Testis (tissue), 3 donors: ENCODE data around the gene JADE2. TPM values are rescaled to one million over a fixed set of nuclear protein-coding genes. Genes with fewer than 3 reads are reported as not detected.

Experiments
- DNase-seq: peaks from one replicate; pipeline ENCODE4 v3.0.0-alpha.2; 2019
- H3K27ac ChIP-seq, 2 donors: fragments of 200-600 bp; sonication (generic); one replicate each; pipeline ENCODE4 v1.5.1; 2019
- H3K27me3 ChIP-seq: fragments of 200-600 bp; sonication (generic); one replicate; pipeline ENCODE4 v1.5.1; 2019
- H3K36me3 ChIP-seq: fragments of 200-600 bp; sonication (generic); one replicate; pipeline ENCODE4 v1.5.1; 2017; ENCODE audit warnings: low read depth; ENCODE audit errors: missing control alignments
- H3K4me1 ChIP-seq: fragments of 200-600 bp; sonication (generic); one replicate; pipeline ENCODE4 v1.5.1; 2019
- H3K4me3 ChIP-seq, 2 donors: fragments of 200-600 bp; sonication (generic); one replicate each; pipeline ENCODE4 v1.5.1; 2017 to 2019
- H3K9me3 ChIP-seq: fragments of 200-600 bp; sonication (generic); one replicate; pipeline ENCODE4 v1.5.1; 2017
- CTCF ChIP-seq, 3 experiments: fragments of 450-650 bp in 2 of 3; fragments of 200-600 bp in 1 of 3; sonication (generic) in 1 of 3; IDR thresholded peaks; one replicate each; pipeline ENCODE4 v1.5.1; 2016 to 2019; ENCODE audit warnings: antibody characterized with exemption in 3 of 3, mild to moderate bottlenecking in 2 of 3, moderate library complexity in 1 of 3
- POLR2A ChIP-seq: fragments of 450-650 bp; IDR thresholded peaks from one replicate; pipeline ENCODE4 v1.6.1; 2017; ENCODE audit warnings: antibody characterized with exemption, mild to moderate bottlenecking, moderate library complexity
- WGBS, 2 donors: methylation state at CpG; one replicate each; pipeline ENCODE4 v1.1.5; 2018; 5-methylcytosine and 5-hydroxymethylcytosine counted together
- intact Hi-C: fragments of 100-400 bp; cut with DNase I; formaldehyde crosslinking; loops from one replicate; pipeline ENCODE4 v1.15.1; 2023; ENCODE audit warnings: low total_unique reads
- polyA plus RNA-seq: library from polyadenylated mRNA; stranded (reverse); fragments of 350-450 nt; fragmentation: Illumina TruSeq; extraction: RNeasy Lipid Tissue Mini Kit (QIAGEN cat#74804); gene quantifications from one replicate; pipeline ENCODE4 v1.2.3, GENCODE V29; 2014; ENCODE audit warnings: low read depth, low replicate concordance; ENCODE audit not compliant: insufficient read depth
- total RNA-seq, 2 donors: library from RNA; depleted of rRNA; stranded (reverse); fragments of >200 nt; gene quantifications; one replicate each; pipeline ENCODE4 v1.2.3, GENCODE V29; 2016

The JADE2 gene
- total and polyA plus RNA-seq, 3 donors from 2014 or later: 26.0 to 67.2 (median 54.5) TPM

- Histone ChIP-seq H3K9me3 (no peaks in the 10 kb centered on the region), H3K4me1 (peaks cover 38% of the 10 kb centered on the region), H3K4me3 (no peak overlapping the region), H3K36me3 (no peaks in the 10 kb centered on the region), H3K27me3 (no peaks in the 10 kb centered on the region), H3K27ac (no peak overlapping the region)
- intact Hi-C loops: no loop called here
- TF ChIP-seq POLR2A (no peak), CTCF (IDR thresholded peaks at IDR 0.05) (no peak)
- 71 to 82% methylated on average over 9 to 10 of the region's 10 CpGs for WGBS, 2 donors
- no peak for DNase-seq
Measured at GRCh38 chr5:134534058-134534725, 8.7 kb downstream of the JADE2 start.

GRCh38 chr5:134534726-134535110 lies 9.2 kb downstream of the JADE2 start:
- no peak overlapping the region for H3K27ac ChIP-seq
- H3K4me3 ChIP-seq: no peak overlapping the region
- TF ChIP-seq CTCF (IDR thresholded peaks at IDR 0.05): no peak
- TF ChIP-seq POLR2A: no peak
- 90 to 96% methylated on average over 1 to 5 of the region's 5 CpGs for WGBS, 2 donors
- intact Hi-C loops: no loop called here
- no peak for DNase-seq
- H3K27me3 ChIP-seq: no peaks in the 10 kb centered on the region
- peaks cover 33% of the 10 kb centered on the region for H3K4me1 ChIP-seq
- no peaks in the 10 kb centered on the region for H3K9me3 ChIP-seq
- H3K36me3 ChIP-seq: no peaks in the 10 kb centered on the region

GRCh38 chr5:134536876-134537275 lies 11.4 kb downstream of the JADE2 start:
- no peak for DNase-seq
- Histone ChIP-seq H3K4me1 (peaks cover 18% of the 10 kb centered on the region), H3K4me3 (no peak overlapping the region), H3K36me3 (no peaks in the 10 kb centered on the region), H3K9me3 (no peaks in the 10 kb centered on the region), H3K27me3 (no peaks in the 10 kb centered on the region), H3K27ac (no peak overlapping the region)
- no peak for TF ChIP-seq POLR2A
- no peak for TF ChIP-seq CTCF (IDR thresholded peaks at IDR 0.05)
- intact Hi-C loops: no loop called here
- 39 to 87% methylated on average over 1 of the region's 1 CpG for WGBS, 2 donors

- H3K27ac ChIP-seq: no peak overlapping the region
- no peak overlapping the region for H3K4me3 ChIP-seq
- H3K27me3 ChIP-seq: no peaks in the 10 kb centered on the region
- TF ChIP-seq POLR2A: no peak
- no peak for TF ChIP-seq CTCF (IDR thresholded peaks at IDR 0.05)
- intact Hi-C loops: no loop called here
- no peak for DNase-seq
- H3K4me1 ChIP-seq: peaks cover 18% of the 10 kb centered on the region
- no peaks in the 10 kb centered on the region for H3K36me3 ChIP-seq
- no peaks in the 10 kb centered on the region for H3K9me3 ChIP-seq
Measured at GRCh38 chr5:134537297-134537696, 11.8 kb downstream of the JADE2 start.

GRCh38 chr5:134538296-134538695 lies 12.8 kb downstream of the JADE2 start:
- H3K27me3 ChIP-seq: no peaks in the 10 kb centered on the region
- no peak for DNase-seq
- H3K9me3 ChIP-seq: no peaks in the 10 kb centered on the region
- intact Hi-C loops: no loop called here
- H3K36me3 ChIP-seq: no peaks in the 10 kb centered on the region
- H3K4me3 ChIP-seq: no peak overlapping the region
- peaks cover 11% of the 10 kb centered on the region for H3K4me1 ChIP-seq
- TF ChIP-seq POLR2A (no peak), CTCF (IDR thresholded peaks at IDR 0.05) (no peak)
- H3K27ac ChIP-seq: no peak overlapping the region
- 78 to 79% methylated on average over 2 to 3 of the region's 3 CpGs for WGBS, 2 donors
